ENCODE results near the gene TRIM67.

DNA sequence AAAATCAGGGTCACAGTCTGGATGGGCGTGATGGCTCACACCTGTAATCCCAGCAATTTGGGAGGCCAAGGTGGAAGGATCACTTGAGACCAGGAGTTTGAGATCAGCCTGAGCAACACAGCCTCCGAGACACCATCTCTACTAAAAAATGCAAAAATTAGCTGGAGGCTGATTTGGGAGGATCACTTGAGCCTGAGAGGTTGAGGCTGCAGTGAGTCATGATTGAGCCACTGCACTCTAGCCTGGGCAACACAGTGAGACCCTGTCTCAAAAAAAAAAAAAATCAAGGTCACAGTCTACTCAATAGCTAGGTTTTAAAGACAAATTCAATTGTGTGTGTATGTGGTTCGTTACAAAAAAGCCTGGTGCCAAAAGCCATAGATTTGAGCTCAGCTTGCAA is 34.4 kb downstream of the TRIM67 start:
- TF ChIP-seq, protein P1, sequence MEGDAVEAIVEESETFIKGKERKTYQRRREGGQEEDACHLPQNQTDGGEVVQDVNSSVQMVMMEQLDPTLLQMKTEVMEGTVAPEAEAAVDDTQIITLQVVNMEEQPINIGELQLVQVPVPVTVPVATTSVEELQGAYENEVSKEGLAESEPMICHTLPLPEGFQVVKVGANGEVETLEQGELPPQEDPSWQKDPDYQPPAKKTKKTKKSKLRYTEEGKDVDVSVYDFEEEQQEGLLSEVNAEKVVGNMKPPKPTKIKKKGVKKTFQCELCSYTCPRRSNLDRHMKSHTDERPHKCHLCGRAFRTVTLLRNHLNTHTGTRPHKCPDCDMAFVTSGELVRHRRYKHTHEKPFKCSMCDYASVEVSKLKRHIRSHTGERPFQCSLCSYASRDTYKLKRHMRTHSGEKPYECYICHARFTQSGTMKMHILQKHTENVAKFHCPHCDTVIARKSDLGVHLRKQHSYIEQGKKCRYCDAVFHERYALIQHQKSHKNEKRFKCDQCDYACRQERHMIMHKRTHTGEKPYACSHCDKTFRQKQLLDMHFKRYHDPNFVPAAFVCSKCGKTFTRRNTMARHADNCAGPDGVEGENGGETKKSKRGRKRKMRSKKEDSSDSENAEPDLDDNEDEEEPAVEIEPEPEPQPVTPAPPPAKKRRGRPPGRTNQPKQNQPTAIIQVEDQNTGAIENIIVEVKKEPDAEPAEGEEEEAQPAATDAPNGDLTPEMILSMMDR (IDR thresholded peaks at IDR 0.05; ENCODE audit: low read length): no peak
- no peak for TF ChIP-seq EZH2 (optimal IDR thresholded peaks at IDR 0.05; ENCODE audit: low read depth, low read length)
